Loucy (cell line): ENCODE measurements around the gene GSK3B.

Source experiments
- H2AFZ ChIP-seq: fragments of 200-600 bp; sonication (generic); 2 replicates; pipeline ENCODE4 v1.6.0; 2016; ENCODE audit warnings: antibody characterized with exemption, mild to moderate bottlenecking, low read length, moderate library complexity
- H3F3A ChIP-seq: fragments of 200-600 bp; 2 replicates; pipeline ENCODE4 v1.6.0; 2016; ENCODE audit warnings: antibody characterized with exemption, low read depth, mild to moderate bottlenecking
- H3K27me3 ChIP-seq: fragments of 200-600 bp; sonication (generic); 2 replicates; pipeline ENCODE4 v1.6.1; 2014; ENCODE audit warnings: low read length, mild to moderate bottlenecking; ENCODE audit not compliant: insufficient read depth, poor library complexity, severe bottlenecking
- H3K36me3 ChIP-seq: fragments of 200-600 bp; sonication (generic); 2 replicates; pipeline ENCODE4 v1.6.1; 2016; ENCODE audit warnings: low read length; ENCODE audit not compliant: insufficient read depth
- H3K4me1 ChIP-seq: fragments of 200-600 bp; sonication (generic); 2 replicates; pipeline ENCODE4 v1.5.1; 2014; ENCODE audit warnings: low read length, mild to moderate bottlenecking; ENCODE audit not compliant: insufficient read depth, poor library complexity, severe bottlenecking
- H3K4me2 ChIP-seq: fragments of 200-600 bp; sonication (generic); 2 replicates; pipeline ENCODE4 v1.6.0; 2014; ENCODE audit warnings: antibody characterized with exemption, low read length, low read depth, mild to moderate bottlenecking; ENCODE audit not compliant: poor library complexity, severe bottlenecking
- H3K4me3 ChIP-seq: fragments of 200-600 bp; sonication (generic); 2 replicates; pipeline ENCODE4 v1.5.1; 2014; ENCODE audit warnings: low read length, mild to moderate bottlenecking, mixed read lengths; ENCODE audit not compliant: poor library complexity, severe bottlenecking
- H3K79me2 ChIP-seq: fragments of 200-600 bp; sonication (generic); 2 replicates; pipeline ENCODE4 v1.6.1; 2014; ENCODE audit warnings: low read length; ENCODE audit not compliant: insufficient read depth
- H3K9ac ChIP-seq: fragments of 200-600 bp; sonication (generic); 2 replicates; pipeline ENCODE4 v1.6.0; 2014; ENCODE audit warnings: mild to moderate bottlenecking, low read depth, low read length, moderate library complexity; ENCODE audit not compliant: poor library complexity, severe bottlenecking
- H3K9me2 ChIP-seq: fragments of 200-600 bp; sonication (generic); replicated peaks from 2 replicates; pipeline ENCODE4 v1.6.1; 2016; ENCODE audit warnings: low read depth, low read length, mixed read lengths
- H3K9me3 ChIP-seq: fragments of 200-600 bp; sonication (generic); 2 replicates; pipeline ENCODE4 v1.6.1; 2014; ENCODE audit warnings: mild to moderate bottlenecking, antibody characterized with exemption, low read length, low read depth; ENCODE audit not compliant: insufficient read depth
- H4K20me1 ChIP-seq: fragments of 200-600 bp; sonication (generic); 2 replicates; pipeline ENCODE4 v1.6.0; 2014; ENCODE audit warnings: antibody characterized with exemption, low read length, mild to moderate bottlenecking; ENCODE audit not compliant: insufficient read depth, poor library complexity, severe bottlenecking
- EZH2phosphoT487 ChIP-seq: fragments of 200-600 bp; IDR thresholded peaks from 2 replicates; pipeline ENCODE4 v1.6.1; 2018; ENCODE audit warnings: antibody characterized with exemption, mild to moderate bottlenecking, moderate library complexity, borderline replicate concordance
- TF ChIP-seq, protein P1 (sequence below): fragments of 200-600 bp; sonication (generic); conservative IDR thresholded peaks from 2 replicates; pipeline ENCODE4 v1.5.1; 2014; ENCODE audit warnings: mild to moderate bottlenecking, antibody characterized with exemption, low read length

The GSK3B gene

DNA sequence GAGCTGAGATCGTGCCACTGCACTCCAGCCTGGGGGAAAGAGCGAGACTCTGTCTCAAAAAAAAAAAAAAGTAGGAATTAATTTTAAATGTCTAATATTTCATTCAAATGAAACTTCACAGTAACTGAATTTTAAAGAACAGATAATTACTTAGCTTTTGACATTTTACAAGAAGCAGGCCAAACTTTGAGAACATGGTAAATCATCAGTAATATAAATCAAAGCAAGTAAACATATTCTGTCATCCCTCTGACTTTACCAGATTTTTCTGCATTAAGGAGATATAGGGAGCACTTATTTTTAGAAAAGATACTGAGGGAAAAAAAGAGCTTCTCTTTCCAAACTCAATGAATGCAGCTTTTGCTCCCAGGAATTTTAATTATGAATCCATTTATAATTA, 275.3 kb downstream of the GSK3B start:
- H4K20me1 ChIP-seq: no peaks in the 10 kb centered on the region
- TF ChIP-seq, protein P1, sequence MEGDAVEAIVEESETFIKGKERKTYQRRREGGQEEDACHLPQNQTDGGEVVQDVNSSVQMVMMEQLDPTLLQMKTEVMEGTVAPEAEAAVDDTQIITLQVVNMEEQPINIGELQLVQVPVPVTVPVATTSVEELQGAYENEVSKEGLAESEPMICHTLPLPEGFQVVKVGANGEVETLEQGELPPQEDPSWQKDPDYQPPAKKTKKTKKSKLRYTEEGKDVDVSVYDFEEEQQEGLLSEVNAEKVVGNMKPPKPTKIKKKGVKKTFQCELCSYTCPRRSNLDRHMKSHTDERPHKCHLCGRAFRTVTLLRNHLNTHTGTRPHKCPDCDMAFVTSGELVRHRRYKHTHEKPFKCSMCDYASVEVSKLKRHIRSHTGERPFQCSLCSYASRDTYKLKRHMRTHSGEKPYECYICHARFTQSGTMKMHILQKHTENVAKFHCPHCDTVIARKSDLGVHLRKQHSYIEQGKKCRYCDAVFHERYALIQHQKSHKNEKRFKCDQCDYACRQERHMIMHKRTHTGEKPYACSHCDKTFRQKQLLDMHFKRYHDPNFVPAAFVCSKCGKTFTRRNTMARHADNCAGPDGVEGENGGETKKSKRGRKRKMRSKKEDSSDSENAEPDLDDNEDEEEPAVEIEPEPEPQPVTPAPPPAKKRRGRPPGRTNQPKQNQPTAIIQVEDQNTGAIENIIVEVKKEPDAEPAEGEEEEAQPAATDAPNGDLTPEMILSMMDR: no peak
- no peak for TF ChIP-seq EZH2phosphoT487

DNA sequence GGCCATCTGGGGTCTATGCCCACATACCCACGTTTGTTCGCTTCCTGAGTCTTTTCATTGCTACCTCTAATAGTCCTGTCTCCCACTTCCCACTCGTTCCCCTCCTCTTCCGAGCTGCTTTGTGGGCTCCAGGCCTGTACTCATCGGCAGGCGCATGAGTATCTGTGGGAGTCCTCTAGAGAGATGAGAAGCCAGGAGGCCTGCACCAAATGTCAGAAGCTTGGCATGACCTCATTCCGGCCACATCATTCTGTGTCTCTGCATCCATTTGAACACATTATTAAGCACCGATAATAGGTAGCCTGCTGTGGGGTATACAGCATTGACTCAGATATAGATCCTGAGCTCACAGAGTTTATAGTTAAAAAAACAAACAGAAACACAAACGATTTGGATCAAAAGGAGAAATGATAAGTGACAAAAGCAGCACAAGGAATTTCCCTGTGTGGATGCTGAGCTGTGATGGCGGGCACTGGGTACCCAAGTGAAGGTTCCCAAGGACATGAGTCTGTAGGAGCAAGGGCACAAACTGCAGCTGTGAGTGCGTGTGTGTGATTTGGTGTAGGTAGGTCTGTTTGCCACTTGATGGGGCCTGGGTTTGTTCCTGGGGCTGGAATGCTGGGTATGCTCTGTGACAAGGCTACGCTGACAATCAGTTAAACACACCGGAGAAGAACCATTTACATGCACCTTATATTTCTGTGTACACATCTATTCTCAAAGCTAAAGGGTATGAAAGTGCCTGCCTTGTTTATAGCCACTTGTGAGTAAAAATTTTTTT, 276.5 kb downstream of the GSK3B start:
- Histone ChIP-seq H3K27me3 (no peaks in the 10 kb centered on the region), H3K9me2 (no peaks in the 10 kb centered on the region), H4K20me1 (no peaks in the 10 kb centered on the region), H3K4me2 (no peak overlapping the region), H3K9ac (no peak overlapping the region), H3K36me3 (no peaks in the 10 kb centered on the region), H2AFZ (no peak overlapping the region), H3K4me1 (no peaks in the 10 kb centered on the region), H3K79me2 (no peaks in the 10 kb centered on the region), H3K4me3 (no peak overlapping the region), H3F3A (no peaks in the 10 kb centered on the region; the same call in 1 of the 2 replicates), H3K9me3 (no peaks in the 10 kb centered on the region)
- TF ChIP-seq, protein P1: no peak
- no peak for TF ChIP-seq EZH2phosphoT487

More for the DNA sequence above, 275.3 kb downstream of the GSK3B start:
- Histone ChIP-seq H3K9me2 (no peaks in the 10 kb centered on the region), H3K36me3 (no peaks in the 10 kb centered on the region), H3K4me2 (no peak overlapping the region), H3K27me3 (no peaks in the 10 kb centered on the region), H2AFZ (no peak overlapping the region), H3K4me3 (no peak overlapping the region), H3K79me2 (no peaks in the 10 kb centered on the region), H3F3A (no peaks in the 10 kb centered on the region; the same call in 1 of the 2 replicates), H3K9ac (no peak overlapping the region), H3K4me1 (no peaks in the 10 kb centered on the region), H3K9me3 (no peaks in the 10 kb centered on the region)

DNA sequence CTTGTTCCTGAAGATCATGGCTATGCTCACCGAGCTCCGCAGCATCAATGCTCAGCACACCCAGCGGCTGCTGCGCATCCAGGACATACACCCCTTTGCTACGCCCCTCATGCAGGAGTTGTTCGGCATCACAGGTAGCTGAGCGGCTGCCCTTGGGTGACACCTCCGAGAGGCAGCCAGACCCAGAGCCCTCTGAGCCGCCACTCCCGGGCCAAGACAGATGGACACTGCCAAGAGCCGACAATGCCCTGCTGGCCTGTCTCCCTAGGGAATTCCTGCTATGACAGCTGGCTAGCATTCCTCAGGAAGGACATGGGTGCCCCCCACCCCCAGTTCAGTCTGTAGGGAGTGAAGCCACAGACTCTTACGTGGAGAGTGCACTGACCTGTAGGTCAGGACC, 277.2 kb downstream of the GSK3B start:
- Histone ChIP-seq H3K36me3 (no peaks in the 10 kb centered on the region), H3K4me2 (no peak overlapping the region), H3K4me1 (no peaks in the 10 kb centered on the region), H3K9me3 (no peaks in the 10 kb centered on the region), H3K9me2 (no peaks in the 10 kb centered on the region), H3K27me3 (no peaks in the 10 kb centered on the region), H3K79me2 (no peaks in the 10 kb centered on the region), H3K9ac (no peak overlapping the region), H3K4me3 (no peak overlapping the region), H2AFZ (no peak overlapping the region), H3F3A (no peaks in the 10 kb centered on the region), H4K20me1 (no peaks in the 10 kb centered on the region)
- TF ChIP-seq, protein P1: no peak
